HG03066 (cell line): ENCODE data around the gene SCAPER.
"Not testable (repeated sequence)": the region's sequence is repeated elsewhere in the genome, so short reads cannot be mapped to it uniquely, and the experiment has no call there.

Source experiments
- ATAC-seq: cut with Tn5 transposase; IDR thresholded peaks from one replicate; pipeline ENCODE4 v1.9.1; 2021; ENCODE audit warnings: low read depth; ENCODE audit not compliant: unreplicated experiment

The SCAPER gene

DNA sequence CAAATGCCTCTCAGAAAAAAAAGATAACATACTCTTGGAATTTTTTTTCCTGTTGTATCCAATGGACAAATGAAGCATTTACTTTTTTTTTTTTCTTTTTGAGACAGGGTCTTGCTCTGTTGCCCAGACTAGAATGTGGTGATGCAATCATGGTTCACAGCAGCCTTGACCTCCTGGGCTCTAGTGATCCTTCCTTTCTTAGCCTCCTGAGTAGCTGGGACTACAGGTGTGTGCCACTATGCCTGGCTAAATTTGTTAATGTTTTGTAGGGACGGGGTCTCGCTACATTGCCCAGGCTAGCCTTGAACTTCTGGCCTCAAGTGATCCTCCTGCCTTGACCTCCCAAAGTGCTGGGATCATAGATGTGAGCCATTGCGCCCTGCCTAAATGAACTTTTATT, 401.3 kb downstream of the SCAPER start:
- ATAC-seq: no peak

DNA sequence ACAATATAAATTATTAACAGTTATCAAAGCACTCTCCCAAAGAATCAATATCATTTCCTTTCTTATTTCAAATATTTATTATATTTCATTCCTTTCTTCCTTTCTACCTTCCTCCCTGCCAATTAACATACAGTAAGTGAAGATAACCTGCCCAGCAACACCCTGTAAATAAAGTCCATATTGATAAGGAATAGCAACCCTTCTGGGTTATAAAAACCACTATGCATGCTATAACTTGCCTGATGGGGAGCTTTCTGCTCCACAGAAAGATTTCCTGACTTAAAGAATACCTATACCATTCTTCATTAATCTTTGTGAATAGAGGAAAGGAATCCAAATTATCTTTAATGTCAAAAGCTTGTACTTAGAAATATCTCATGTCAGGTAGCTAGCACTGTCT, 402.0 kb downstream of the SCAPER start:
- no peak for ATAC-seq

DNA sequence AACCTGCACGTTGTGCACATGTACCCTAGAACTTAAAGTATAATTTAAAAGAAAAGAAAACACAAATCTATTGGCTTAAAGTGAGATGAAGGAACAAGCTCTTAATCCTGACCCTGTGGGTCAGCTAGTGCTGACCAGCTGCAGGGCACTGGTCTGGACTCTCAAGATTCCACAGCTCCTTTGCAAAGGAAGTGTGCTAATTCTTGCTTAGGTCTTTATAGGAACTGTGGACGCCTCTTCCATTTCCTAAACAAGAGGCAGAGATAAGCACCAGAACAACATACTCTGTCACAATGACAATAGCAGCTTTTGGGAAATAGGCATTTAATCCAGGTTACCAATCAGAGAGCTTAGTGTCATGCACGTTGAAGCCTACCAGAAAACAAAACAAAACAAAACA, 402.5 kb downstream of the SCAPER start:
- ATAC-seq: no peak

DNA sequence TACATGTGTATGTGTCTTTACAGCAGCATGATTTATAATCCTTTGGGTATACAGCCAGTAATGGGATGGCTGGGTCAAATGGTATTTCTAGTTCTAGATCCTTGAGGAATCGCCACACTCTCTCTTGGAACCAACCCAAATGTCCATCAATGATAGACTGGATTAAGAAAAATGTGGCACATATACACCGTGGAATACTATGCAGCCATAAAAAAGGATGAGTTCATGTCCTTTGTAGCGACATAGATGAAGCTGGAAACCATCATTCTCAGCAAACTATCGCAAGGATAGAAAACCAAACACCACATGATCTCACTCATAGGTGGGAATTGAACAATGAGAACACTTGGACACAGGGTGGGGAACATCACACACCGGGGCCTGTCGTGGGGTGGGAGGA, 403.0 kb downstream of the SCAPER start:
- not testable (repeated sequence) for ATAC-seq

DNA sequence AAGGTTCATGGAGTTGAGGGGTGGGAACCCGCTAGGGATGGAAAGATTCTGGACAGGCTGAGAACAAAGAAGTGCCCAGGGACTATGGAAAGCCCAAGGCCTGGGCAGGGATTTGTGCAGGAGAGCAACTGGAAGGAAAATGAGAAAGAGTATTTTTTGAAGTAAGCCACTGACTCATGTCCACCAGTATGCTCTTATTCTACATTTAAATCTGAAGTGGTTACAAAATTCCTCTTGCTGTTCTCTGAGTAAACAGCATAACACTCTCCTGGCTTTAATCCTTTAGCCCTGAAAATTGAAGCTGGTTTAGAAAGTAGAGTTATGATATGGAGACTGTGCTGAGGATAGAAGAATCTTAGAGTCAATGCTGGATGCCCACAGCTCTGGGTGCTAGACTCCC, 403.4 kb downstream of the SCAPER start:
- ATAC-seq: no peak

DNA sequence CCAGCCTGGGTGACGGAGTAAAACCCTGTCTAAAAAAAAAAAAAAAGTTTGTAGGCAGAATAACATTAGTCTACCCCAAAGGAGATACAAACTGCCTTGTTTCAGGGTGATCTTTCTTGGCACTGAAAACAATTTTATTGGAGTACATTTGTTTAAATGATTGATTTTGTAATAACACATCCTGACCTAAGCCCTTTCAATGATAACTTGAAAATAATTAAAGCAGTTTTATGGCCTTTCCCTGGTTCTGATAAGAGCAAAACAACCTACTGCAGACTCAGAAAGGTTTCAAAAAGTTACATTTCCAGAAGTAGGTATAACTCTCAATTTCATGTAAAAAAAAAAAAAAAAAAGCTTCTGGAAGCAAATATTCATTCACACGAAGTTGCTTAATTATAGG, 404.1 kb downstream of the SCAPER start:
- ATAC-seq: no peak

DNA sequence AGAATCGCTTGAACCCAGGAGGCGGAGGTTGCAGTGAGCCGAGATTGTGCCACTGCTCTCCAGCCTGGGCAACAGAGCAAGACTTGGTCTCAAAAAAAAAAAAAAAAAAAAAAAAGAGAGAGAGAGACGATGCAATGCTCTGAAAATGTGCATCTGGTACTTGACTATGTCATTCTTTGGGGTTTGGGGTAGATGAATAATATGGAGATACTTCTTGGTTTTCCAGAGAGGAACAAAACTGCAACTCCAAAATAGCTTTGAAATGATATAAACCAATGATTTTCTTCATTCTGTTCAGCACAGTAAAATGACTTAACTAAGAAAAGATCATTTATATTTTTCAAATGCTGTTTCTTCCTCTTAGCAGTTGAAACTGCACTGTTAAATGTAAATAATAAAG, 409.7 kb downstream of the SCAPER start:
- ATAC-seq: no peak

DNA sequence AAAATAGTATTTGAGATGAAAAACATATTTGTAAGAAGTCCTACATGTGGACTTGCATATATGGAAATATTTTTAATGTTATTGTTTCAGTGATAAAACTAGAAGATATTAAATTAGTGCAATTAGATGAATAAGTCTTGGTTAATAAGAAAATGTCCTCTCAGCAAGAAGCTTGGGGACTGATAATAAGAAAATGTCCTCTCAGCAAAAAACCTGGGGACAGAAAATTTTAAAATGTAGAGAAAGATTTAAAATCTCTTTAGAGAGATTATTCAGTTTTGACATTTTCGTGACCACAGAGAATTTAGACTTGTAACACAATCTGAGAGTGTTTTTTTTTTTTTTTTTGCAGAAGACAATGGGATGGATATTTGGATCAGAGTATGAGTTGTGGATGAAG, 412.6 kb downstream of the SCAPER start:
- ATAC-seq: no peak

DNA sequence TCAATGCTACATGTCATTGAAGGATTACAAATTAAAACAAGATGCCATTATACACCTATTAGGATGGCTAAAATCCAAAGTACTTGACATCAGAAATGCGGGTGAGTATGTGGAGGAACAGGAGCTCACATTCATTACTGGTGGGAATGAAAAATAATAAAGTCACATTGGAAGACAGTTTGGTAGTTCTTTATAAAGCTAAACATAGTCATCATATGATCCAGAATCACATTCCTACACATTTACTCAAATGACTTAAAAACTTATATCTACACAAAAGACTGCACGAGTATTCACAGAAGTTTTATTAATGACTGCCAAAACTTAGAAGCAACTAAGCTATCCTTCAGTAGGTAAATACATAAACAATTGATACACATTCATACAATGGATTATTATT, 421.4 kb downstream of the SCAPER start:
- ATAC-seq: no peak

DNA sequence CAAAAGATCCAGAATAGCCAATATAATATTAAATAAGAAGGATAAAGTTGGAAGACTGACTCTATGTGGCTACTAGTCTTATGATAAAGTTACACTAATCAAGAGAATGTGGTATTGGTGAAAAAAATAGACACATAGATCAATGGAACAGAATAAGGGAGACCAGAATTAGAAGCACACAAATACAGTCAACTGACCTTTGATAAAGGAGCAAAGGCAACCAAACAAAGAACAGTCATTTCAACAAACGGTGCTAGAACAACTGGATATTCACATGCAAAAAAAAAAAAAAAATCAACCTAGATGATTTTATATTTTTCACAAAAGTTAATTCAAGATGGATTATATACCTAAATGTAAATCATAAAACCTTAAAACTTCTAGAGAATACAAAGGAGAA, 422.1 kb downstream of the SCAPER start:
- ATAC-seq: no peak

DNA sequence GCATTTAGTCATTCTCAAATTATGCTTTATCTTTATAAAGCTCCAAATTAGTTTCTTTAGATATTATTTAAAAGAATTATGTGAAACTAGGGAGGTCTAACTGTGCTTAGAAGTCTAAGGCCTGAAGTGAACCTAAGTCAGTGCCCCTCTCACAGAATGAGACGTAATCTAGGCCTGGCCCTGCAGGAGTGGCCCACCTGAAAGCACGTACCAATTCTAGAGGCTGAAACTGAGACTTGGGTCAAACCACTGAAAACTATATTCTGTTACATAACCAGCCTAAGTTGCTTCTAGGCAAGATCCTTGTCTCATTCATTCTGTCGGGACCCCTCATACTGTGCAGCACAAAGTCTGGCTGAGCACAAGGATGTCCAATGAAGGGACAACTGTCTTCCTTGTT, 424.9 kb downstream of the SCAPER start:
- no peak for ATAC-seq

DNA sequence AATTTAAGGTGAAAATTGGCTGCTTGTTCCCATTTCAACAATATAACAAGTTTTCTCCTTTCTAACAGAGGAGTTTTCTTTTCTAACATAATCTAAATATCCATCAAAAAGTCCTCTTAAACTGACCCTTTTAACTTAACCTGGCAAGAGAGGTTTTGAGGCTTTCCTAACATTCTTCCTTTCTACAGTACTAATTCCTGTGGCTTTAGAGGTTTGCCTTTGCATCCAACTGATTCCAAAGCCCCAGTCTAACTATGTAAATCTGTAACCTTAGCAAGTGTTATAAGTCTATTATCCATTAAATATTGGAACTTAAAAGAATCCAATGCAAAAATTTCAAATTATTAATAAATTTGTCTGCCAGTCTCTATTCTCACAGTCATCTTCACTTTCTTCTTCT, 434.4 kb downstream of the SCAPER start:
- ATAC-seq: no peak

DNA sequence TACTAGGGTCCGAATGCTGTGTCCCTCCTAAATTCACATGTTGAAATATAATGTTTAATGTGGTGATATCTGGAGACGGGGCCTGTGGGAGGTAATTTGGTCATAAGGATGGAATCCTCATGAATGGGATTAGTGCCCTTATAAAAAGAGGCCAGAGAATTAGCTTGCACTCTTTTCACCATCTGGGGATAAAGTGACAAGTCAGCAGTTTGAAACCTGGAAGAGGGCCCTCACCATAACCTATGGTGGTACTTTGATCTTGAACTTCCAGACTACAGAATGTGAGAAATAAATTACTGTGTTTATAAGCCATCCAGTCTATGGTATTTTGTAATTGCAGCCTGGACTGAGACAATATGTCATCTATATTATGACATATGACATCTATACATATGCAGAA, 436.4 kb downstream of the SCAPER start:
- no peak for ATAC-seq

DNA sequence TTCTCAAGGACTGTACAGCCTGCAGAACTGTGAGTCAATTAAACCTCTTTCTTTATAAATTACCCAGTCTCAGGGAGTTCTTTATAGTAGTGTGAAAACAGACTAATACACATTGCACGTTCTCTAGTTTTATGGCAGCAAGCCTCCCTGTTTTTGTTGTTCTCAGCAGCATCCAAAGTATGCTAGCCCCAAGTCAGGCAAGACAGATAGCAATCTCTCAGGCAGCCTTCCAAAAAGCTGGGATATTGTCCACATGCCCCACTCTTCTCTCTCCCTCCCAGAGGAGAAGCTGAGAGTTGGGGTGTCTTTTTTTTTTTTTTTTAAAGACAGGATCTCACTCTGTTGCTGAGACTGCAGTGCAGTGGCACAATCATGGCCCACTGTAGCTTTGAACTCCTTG, 438.0 kb downstream of the SCAPER start:
- ATAC-seq: no peak

DNA sequence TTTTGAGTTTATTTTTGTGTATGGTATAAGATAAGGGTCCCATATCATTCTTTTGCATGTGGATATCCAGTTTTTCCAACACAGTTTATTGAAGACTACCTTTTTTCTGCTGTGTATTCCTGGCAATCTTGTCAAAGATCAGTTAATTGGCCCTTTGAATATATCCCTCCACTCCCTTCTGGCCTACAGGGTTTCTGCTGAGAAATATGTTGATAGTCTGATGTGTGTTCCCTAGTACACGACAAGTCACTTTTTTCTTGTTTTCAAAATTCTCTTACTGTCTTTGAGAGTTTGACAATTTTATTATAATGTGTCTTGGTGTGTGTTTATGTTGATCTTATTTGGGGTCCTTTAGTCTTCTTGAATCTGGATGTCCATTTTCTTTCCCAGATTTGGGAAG, 439.4 kb downstream of the SCAPER start:
- ATAC-seq: no peak

DNA sequence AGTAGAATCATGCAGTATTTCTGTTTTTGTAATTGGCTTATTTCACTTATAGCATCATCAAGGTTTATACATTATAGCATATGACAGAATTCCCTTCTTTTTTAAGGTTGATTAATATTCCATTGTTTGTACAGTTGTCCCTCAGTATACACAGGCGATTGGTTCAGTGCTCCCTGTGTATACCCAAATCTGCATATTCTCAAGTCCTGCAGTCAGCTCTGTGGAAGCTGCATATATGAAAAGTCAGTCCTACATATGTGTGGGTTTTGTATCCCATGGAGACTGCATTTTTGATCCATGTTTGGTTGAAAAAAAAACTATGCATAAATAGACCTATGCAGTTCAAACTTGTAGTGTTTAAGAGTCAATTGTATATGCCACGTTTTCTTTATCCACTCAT, 440.9 kb downstream of the SCAPER start:
- ATAC-seq: no peak

DNA sequence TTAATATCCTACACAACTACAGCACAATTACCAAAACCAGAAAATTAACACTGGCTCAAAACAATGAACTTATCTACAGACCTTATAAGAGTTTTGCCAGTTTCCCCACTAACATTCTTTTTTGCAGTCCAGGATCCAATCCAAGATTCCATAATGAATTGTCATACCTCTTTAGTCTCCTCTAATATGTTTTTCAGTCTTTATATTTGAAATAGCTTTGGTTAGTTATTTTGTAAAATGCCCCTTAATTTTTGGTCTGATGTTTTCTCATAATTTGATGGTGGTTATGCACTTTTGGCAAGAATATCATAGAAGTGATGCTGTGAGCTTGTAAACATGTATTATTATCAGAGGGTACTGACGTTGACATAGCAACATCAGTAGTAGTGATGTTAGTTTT, 444.3 kb downstream of the SCAPER start:
- ATAC-seq: no peak

DNA sequence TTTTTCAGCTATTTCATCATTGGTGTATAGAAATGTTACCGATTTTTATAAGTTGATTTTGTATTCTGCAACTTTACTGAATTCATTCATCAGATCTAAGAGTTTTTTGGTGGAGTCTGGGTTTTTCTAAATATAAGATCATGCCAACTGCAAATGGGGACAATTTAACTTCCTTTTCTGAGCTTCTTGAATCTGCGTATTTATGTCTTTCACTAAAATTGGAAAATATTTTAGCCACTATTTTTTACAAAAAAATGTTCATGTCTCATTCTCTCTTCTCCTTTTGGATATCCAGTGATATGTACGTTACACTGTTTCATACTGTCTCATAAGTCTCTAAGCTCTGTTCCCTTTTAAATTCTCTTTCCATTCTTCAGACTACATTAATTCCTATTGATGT, 444.8 kb downstream of the SCAPER start:
- no peak for ATAC-seq

DNA sequence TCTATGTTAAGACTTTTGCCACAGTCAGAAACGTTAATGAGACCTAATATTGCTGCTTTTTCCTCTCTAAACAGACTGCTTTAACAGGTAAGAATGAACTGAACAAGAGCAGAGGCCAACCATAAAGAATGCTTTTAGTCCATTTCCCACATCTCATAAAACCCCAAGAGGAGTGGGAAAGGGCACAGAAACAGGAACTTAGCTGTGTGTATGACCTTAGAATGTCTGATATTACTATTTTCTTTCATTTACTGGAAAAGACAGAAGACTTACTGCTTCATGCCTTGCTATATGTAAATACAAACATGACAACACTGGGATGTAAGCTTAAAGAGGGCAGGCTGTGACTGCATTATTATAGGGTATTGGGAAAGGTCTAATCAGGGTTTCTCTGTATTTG, 453.6 kb downstream of the SCAPER start:
- ATAC-seq: no peak

DNA sequence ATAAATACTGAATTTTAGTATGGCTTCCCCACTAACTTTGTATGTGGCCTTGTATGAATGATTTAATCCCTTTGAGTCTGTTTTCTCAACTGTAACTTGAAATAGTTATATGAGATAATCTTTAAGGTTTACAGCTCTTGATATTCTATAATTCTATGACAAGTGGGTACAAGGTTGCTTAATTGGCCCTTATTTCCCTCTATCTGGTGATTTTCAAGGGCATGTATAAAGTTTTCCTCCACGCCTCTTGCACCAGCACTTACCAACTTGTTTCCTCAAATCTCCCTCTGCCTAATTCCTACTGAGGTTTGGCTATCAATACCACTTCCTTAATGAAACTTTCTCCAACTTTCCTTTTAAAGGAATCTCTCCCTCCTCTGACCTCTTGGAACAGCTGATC, 455.7 kb downstream of the SCAPER start:
- ATAC-seq: no peak

DNA sequence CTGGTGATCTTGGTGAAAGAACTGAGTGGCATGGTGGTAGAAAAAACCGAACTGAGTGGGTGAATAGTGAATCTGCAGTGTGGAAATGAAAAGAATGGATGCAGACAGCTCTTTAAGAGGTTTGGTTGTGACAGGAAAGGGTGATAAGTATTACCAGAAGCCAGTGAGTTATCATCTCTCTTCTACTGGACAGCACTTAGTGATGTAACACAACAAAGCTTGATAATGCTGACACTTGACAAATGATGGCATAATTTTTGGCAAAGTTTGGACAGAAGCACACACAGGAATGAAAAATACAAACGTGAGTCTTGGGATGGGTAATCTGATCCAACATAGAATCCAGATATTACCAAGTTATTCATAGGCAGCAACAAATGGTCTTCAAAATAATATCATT, 456.4 kb downstream of the SCAPER start:
- no peak for ATAC-seq

DNA sequence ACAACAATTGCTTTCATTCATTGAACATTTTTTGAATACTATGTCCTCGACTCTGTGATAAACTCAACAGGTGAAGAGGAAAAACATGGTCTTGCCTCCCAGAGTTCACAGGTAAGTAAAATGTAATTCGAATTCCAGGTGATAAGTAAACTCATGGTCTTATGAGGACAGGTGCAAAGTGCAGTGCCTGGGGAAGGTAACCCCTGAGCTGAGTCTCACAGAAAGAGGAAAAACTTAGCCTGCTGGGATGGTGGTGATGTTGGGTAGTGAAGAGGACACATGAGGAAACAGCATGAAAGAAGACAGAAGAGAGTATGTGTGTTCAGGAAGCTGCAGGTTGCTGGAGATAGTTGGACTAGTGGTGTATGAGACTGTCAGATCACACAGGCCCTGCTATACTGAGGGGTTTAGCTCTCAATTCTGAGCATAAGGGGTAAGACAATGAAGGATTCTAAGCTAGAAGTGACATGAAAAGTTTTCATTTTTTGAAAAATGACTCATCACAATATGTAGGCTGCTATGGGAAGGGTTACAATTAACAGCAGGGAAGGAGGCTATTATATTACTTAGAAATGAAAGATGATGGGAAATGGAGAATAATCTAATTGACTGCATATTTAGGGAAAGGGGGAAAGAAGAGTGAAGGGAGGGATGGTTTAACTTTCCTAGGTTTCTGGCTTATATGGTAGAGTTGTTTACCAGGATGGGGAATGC, 457.3 kb downstream of the SCAPER start:
- no peak for ATAC-seq

DNA sequence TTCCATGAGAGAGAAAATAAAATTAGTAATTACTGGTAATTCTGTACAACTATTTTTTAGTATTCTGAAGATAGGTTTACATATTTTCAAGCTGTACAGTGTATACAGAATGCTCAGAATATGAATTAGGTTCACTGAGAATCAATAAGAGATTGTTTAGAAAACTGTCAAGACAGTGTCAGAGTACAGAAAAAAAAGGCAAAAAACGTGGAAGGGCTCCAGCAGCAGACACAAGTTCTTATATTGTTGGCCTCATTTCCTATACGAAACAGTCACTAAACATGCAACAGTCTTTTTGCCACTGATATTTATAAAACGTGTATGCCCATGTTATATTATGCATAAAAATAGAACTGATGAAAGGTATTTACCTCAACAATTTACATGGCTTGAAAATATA, 464.7 kb downstream of the SCAPER start:
- ATAC-seq: no peak
